H1 (cell line): ENCODE results near the gene CTCF. TPM values are rescaled to one million over a fixed set of nuclear protein-coding genes. Genes with fewer than 3 reads are reported as not detected.

Experiments
- CREB1 ChIP-seq: IDR thresholded peaks from 2 replicates; pipeline ENCODE4 v1.6.1; 2012; ENCODE audit warnings: inconsistent platforms
- CTBP2 ChIP-seq: IDR thresholded peaks from 2 replicates; pipeline ENCODE4 v1.7.0; 2011; ENCODE audit warnings: borderline replicate concordance, mild to moderate bottlenecking, moderate library complexity, mixed read lengths, low read length; ENCODE audit not compliant: insufficient read depth, insufficient read length
- MAX ChIP-seq: IDR thresholded peaks from 2 replicates; pipeline ENCODE4 v1.6.1; 2012; ENCODE audit warnings: inconsistent platforms
- POU5F1 ChIP-seq: IDR thresholded peaks from 2 replicates; pipeline ENCODE4 v1.6.1; 2011; ENCODE audit warnings: low read depth, mild to moderate bottlenecking, low read length, moderate library complexity
- RBBP5 ChIP-seq: IDR thresholded peaks from 2 replicates; pipeline ENCODE4 v1.7.1; 2012; ENCODE audit warnings: low read depth, mild to moderate bottlenecking, inconsistent platforms, low read length, moderate library complexity, borderline replicate concordance
- TAF1 ChIP-seq: IDR thresholded peaks from 2 replicates; pipeline ENCODE4 v1.6.1; 2011; ENCODE audit warnings: mild to moderate bottlenecking, low read depth, low read length
- TAF7 ChIP-seq: optimal IDR thresholded peaks from 2 replicates; pipeline ENCODE3; 2011; ENCODE audit warnings: low read depth, mild to moderate bottlenecking, inconsistent platforms, low read length, moderate library complexity, borderline replicate concordance
- TCF12 ChIP-seq: IDR thresholded peaks from 2 replicates; pipeline ENCODE4 v1.6.1; 2011; ENCODE audit warnings: low read depth, mild to moderate bottlenecking, low read length
- YY1 ChIP-seq: IDR thresholded peaks from 2 replicates; pipeline ENCODE4 v1.6.1; 2011; ENCODE audit warnings: low read depth, mild to moderate bottlenecking, low read length
- ZNF274 ChIP-seq: IDR thresholded peaks from 2 replicates; pipeline ENCODE4 v1.7.0; 2012; ENCODE audit warnings: low read length, borderline replicate concordance; ENCODE audit errors: extremely low read depth
- polyA plus RNA-seq, 7 experiments: library from polyadenylated mRNA; depleted of rRNA in 3 of 7; stranded (reverse) in 5 of 7; unstranded in 2 of 7; fragments of >200 nt in 5 of 7; fragments of 200-250 nt in 2 of 7; gene quantifications; 1 replicate in 5 of 7; 2 replicates in 1 of 7; 4 replicates in 1 of 7; pipeline versions ENCODE4 v1.2.1 to v1.2.3, GENCODE V29; 2011 to 2013; ENCODE audit warnings: missing spikeins in 2 of 7, mixed read lengths in 2 of 7
- total RNA-seq: library from RNA; stranded (reverse); fragmentation: NEBNext Ultra II Directional; extraction: Animal tissue kit (Norgen Biotek cat#: 25700); gene quantifications from 2 replicates; pipeline ENCODE4 v1.2.1, GENCODE V29; 2021

Gene CTCF
- total and polyA plus RNA-seq, 2 of the 8 experiments (the other 6 are each of a cell fraction or from before 2014, with no cell fraction given): 32.4 to 66.0 TPM

DNA sequence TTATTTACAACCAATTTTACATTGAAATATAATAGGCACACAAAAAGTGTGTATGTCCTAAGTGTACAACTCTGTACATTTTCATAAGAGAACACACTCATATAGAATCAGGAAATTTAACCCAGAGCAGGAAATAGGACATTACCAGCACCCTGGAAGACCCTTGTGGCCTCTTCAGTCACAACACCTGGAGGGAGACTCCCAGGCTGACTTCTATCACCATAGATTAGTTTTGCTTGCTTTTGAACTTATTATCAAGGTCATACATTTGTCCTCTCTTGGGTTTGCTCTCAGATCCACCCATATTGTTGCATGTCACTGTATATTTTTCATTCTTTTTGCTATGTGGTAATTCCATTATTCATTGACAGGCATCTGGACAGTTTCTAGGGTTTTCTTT lies 27.9 kb upstream of the CTCF start (continued):
- no peak for TF ChIP-seq YY1
- no peak for TF ChIP-seq TCF12
- no peak for TF ChIP-seq RBBP5
- no peak for TF ChIP-seq CTBP2
- no peak for TF ChIP-seq MAX
- no peak for TF ChIP-seq POU5F1
- no peak for TF ChIP-seq TAF1
- TF ChIP-seq CREB1: no peak
- no peak for TF ChIP-seq ZNF274
- no peak for TF ChIP-seq TAF7
